GM04503 (cell line): ENCODE measurements around the gene LDLRAD3.

ENCODE experiments used
- DNase-seq: peaks from one replicate; pipeline ENCODE4 v3.0.0-alpha.2; 2012; ENCODE audit warnings: low read depth

The LDLRAD3 gene

DNA sequence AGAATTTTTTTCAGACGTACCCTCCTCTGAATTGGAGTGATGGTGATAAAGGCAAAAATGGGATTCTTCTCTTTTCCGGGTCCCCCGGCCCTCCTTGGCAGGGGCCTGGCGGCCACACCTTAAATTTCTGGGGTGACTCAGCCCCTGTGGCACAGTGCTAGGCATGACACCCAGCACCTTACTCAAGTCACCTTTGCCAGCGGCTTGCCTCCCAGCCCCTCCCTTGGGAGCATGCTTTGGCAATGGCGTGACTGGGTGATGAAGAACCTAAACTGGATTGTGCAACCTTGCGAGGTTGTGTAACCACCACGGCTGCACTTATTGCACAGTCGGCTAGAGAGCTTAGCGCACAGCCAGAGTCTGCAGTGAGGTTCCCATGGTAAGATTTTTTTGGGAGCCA lies 16.2 kb upstream of the LDLRAD3 start:
- no peak for DNase-seq

DNA sequence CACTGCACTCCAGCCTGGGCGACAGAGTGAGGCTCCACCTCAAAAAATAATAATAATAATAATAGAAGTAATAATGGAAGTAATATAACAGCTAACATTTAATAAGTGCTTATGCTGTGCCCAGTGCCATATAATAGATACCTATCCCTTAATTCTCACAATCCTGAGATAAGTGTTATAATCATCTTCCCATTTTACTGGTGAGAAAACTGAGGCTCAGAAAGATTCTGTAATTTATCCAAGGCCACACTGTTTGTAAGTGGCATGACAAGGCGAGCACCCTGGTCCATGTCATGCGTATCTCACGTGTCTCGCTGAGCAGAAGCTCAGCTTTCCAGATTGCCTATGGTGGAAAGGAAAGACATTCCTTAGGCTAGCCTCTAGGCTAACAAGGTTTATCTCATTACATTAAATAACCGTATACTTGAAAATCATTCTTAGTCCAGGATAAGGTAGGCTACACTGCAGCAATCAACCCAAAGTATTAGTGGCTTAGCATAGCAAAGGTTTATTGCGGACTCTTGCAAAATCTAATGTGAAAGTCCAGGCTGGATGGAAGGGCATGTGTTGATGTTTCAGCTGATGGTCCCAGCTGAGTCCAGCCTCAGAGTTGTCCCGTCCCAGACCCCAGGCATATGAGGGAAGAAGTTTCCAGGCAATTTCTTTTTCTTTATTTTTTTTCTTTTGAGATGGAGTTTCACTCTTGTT lies 15.0 kb upstream of the LDLRAD3 start:
- DNase-seq, result no peak

DNA sequence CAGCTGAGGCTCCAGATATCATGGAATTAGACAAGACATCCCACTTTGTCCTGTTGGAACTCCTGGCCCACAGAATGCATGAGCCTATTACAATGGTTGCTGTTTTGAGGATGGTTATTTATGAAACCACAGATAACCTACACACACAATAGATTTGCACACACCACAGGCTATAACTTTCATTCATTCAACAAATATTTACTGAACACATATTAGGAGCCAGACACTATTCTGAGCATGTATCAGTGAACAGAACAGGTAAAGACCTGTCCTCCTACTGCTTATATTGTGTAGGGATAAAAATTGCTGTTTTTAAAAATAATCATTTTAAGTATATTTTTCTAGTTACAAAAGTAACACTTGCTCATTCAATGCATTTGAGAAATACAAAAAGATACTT lies 13.4 kb upstream of the LDLRAD3 start:
- DNase-seq, result no peak

DNA sequence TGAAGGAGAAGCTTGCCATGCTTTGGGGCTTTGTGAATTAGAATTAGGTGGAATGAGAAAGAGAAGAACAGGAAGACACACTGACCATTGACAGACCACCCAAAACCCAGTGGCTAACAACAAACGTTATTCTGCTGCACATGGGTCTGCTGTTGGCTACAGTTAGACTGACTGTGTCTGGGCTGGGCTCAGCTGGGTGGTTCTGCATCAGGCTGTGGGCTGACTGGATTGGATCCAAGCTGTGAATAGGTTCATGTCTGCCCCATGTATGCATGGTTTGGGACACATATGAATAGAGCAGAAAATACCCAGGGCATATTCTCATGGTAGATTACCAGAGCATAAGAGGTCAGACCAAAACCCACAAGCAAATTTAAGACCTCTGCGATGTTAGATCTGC lies 11.7 kb upstream of the LDLRAD3 start:
- no peak for DNase-seq

DNA sequence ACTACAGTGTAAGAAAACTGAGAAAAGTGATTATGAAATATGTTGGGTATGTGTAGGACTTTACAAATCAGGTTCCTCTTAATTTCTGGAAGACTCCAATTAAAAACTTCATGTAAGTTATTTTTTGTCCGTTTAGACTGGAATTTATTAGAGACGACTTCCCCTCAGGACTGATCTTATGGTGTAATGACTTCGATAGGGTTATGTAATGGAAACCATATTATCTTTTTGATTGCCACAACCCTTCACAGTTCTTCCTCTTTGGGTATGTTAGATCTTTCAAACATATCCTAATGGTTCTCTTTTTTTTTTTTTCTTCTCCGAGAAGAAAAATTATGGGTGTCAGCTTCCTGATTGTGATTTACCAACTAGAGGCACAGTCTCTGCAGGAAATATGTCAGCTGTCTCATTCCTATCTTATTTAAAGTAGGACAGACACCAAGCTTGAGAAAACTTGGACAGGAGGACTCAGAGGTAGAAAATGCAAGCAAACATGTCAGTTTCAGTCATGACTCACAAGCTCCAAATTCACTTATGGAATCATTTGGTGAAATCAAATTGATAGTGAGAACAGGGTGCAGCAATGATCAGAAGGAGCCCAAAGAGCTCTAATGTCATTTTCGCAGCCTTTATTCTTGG lies 11.1 kb upstream of the LDLRAD3 start:
- DNase-seq, result no peak

DNA sequence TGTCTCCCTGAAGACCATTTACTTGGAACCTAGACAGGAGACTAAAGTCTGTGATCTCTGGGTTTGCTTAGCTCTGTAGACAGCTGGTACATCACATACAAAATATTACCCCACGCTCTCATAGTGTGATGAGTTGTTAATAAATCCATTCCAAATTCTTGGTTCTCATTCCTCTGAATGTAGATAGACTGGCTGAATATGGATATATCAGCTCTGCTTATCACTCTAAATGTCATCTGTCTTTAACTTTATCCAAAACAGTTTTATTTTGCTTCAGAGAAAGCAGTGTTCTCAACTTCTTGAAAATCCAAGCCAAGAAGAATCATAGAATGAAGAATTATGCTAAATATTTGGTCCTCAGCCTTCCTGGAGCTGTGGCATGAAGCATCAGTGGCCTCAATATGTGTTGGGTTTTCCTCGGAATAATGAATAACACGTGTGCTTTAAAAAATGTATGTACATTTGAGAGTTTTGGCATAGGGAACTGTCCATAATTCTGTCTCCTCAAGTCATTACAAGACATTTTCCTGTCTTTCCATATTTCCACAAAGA lies 10.5 kb upstream of the LDLRAD3 start:
- DNase-seq, result no peak

DNA sequence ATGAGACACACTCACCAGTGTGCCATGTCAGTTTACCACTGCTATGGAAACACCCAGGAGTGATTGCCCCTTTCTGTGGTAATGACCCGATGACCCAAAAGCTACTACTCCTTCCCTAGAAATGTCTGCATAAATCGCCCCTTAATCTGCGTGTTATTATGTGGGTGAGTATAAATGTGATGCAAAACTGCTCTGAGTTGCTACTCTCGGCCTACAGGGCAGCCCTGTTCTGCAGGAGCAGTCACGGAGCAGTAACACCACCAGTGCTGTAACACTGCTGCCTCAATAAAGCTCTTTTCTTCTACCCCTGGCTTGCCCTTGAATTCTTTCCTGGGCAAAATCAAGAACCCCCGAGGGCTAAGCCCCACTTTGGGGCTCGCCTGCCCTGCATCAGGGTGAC lies 9.6 kb upstream of the LDLRAD3 start:
- DNase-seq, result no peak

DNA sequence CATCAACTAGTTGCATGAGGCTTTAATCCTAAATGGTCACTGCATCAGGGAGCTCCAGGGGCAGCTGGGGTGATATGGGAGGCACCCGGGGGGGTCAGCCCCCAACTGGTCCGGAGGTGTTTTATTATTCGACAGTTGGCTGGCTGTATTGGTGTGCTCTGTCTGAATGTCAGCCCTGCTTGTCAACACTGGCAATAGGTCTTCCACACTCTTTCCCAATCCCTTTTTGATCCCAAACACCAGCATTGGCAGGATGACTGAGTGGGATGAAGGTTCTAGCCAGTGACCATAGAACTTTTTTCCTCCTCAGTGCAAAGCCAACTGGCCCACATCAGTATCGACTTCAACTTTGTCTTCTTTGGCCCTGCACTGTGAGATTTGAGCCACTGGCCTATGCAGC lies 8.9 kb upstream of the LDLRAD3 start:
- no peak for DNase-seq

DNA sequence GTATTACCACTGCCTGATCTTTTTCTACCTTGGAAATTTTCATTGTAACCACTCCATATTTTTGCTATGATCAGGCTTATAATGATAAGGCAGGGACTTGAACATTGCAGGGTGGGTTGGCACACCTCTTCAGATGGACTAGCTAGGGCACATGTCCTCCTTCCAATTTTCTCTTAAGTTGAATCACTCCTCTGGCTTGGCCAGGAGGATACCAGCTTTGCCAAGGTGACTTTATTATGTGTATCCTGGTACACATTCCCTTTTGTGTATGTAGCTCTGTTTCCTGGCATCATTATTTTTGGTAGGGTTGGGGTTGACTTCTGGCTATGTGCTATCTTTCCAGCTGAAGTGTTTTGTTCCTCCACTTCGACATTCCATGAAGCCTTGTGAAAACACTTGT lies 8.5 kb upstream of the LDLRAD3 start:
- no peak for DNase-seq

DNA sequence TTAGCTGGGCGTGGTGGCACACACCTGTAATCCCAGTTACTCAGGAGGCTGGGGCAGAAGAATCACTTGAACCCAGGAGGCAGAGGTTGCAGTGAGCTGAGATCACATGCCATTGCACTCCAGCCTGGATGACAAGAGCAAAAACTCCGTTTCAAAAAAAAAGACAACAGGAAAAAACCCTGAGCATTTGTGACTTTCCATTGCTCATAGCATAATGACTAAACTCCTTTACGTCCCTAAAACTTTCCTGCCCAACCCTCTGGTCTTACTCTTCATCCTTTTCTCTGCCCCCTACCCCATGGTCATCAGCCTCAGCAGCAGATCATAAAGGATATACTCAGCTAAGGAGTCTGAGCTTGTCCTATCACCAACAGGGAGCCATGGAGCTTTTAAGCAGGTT lies 6.8 kb upstream of the LDLRAD3 start:
- no peak for DNase-seq

DNA sequence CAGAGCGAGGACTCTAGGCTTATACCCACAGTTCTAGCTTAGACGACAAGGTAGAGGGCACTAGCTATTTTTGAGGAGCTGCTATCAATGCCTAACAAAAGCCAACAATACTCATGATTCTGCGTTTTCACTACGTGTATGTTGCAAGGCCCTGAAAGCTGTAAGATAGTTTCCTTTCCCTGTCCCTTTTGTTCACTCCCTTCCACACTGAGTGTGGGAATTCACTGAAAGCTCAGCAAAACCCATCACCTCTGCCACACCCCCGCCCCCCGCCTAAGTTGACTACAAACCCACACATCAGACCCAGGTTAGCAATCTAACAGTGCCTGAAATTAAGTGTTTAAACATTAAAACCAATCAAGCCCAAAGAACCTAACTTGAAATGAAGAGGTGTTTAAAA lies 6.2 kb upstream of the LDLRAD3 start:
- no peak for DNase-seq

DNA sequence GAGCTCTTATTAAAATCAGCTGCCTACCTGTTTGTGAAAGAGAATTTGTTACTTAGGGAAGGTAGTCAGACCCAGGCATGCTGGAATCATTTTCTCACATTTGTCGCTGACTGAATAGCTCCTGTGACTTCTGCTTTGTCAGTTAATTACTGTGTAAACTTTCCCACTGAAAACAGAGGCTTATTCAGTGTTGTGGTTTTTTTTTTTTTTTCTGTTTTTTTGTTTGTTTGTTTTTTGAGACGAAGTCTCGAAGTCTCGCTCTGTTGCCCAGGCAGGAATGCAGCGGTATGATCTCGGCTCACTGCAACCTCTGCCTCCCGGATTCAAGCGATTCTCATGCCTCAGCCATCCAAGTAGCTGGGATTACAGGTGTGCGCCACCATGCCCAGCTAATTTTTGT lies 5.6 kb upstream of the LDLRAD3 start:
- DNase-seq, result no peak

DNA sequence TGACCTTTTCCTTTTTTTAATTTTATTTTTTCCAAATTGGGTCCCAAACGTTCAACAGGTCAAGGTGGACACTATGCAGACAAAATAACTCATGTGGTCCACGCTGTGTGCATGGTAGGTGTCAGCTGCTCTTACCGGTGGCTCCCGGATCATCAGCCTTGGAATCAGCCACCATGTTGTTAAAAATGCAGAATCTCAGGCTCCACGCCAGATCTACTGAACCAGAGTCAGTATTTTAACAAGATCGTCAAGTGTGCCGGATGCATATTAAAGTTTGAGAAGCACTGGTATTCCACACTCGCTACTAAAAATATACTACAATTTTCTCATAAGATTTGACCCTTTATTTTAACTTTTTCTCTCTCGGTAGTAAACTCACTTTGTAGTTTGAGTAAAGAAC lies 553 bp upstream of the LDLRAD3 start:
- no peak for DNase-seq

DNA sequence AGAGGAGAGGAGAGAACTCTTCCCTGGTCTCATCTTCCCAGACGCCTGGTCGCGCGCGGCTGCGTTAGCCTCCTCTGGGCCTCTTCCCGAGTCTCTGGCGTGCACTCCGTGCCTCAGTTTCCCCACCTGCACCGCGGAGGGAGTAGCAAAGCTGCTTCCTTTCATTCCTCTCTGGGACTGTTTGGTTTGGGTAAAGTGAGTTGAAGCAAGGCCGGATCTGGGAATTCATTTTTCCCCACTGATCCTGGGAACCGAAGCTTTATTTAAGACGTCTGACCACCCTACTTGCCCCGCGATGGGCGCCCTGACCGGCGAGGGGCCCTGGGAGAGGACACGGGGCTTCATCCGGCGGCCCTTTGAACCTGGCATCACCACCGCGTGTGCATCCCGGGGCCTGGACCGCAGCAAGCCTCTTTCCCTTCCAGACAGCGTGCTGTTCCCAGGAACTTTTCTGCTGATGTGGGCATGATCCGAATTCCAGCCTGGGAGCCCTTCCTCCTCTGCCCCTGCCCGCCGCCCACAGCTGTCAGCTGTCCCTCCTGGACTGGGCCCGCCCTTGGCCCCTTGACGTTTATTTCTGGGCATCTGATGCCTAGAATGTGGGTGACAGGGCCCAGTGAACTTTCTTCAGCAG lies 758 bp downstream of the LDLRAD3 start:
- no peak for DNase-seq

DNA sequence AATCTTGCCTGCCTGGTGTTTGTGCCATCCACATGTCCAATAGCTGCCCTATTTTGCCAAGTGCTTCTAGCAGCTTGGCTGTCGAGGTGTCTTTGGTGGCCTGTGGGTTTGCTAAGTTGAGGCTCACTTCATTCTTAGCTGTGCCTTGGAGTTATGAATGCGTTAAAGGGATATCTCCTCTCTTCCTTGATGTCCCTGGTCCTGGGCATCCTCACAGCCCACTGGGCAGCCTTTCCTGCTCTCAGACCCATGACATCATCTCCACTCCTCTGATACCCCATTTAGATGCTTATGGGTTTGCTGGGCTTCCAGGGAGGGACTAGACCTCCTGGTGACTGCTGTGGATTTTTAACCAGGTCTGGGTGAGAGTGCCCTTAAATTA lies 1.3 kb downstream of the LDLRAD3 start:
- no peak for DNase-seq

DNA sequence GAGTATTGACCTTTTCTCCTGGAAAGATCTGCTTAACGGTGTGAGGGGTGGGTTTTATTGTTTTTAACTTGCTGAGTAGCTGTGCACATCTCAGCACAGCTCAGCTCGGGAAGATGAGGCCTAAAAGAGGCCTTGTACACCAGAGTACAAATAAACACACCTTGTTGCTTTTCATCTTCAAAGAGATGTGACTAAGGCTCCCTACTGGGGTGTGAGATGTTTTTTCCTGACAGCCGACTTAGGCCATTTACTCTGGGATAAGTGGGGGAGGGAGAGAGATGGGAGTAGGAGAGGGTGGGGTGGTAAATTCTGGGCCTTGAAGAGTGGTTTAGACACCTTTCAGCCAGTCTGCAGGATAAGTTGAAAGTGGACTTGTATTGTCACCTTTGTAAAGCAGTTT lies 2.9 kb downstream of the LDLRAD3 start:
- DNase-seq, result no peak

DNA sequence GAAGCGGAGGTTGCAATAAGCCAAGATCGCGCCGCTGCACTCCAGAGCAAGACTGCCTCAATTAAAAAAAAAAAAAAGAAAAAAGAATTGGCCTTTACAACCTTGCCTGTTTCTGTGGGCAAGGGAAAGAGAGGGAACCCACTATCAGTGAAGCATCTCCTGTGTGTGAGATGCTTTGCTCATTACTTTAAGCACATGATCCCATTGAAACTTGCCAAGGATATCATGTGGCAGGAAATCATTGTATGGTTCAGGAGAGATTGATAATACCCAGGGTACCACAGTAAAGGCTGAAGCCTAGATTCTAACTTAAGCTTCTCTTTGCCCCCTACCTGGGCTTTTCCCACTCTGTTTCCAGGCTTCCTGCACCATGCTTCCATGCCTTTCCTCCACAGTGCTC lies 3.6 kb downstream of the LDLRAD3 start:
- no peak for DNase-seq

DNA sequence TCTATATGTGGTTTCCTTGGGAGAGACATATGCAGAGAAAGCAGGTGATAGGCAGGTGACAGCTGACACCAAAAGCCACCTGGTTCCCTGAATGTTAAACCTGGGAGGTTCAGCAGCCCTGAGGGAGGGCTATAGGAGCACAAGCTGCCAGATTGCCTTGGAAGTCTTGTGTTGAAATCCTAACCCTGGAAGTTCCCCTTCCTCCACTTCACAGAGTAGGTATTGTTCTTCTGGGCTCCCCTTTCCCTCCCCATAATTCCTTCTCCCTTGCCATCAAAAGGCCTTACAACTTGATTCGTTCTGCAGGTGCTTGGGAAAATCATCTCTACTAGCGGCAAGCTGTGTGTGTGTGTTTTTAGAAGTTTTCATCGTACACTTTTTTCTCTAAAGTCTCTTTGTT lies 5.4 kb downstream of the LDLRAD3 start:
- DNase-seq, result no peak

DNA sequence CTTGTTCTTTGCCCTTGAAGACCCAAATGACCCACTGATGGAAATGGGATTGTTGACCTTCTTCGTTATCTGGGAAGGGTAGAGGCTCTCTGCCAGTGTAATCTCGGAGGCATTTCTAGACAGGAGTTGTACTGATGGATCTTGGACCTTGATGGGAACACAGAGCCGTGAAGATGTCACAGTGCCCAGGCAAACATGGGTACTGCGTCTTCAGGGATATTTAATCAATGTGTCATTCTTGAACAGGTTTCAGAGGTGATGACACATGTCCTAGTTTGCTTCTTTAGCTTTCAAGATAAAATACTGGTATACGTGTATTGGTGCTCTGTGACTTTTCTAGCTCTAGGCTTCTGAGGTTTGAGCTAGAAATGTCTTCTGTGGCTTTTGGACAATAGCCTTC lies 6.2 kb downstream of the LDLRAD3 start:
- DNase-seq, result no peak

DNA sequence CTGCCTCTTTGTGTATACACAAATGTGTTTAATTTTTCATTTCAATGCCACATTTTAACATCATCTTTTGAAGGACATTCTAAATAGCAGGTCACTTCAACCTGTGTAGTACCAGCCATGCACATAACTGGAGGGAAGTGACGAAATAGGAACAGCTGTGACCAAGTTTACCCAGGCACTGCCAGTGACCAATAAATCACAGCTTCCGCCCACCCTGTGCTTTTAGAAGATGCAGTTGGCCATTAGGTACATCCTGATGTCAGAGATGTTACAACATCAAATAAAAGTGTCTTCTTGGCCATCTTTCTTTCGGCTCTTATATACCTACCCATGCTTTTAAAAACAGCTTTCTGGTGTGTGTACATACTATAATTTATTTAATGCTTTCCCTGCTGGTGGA lies 7.8 kb downstream of the LDLRAD3 start:
- no peak for DNase-seq

DNA sequence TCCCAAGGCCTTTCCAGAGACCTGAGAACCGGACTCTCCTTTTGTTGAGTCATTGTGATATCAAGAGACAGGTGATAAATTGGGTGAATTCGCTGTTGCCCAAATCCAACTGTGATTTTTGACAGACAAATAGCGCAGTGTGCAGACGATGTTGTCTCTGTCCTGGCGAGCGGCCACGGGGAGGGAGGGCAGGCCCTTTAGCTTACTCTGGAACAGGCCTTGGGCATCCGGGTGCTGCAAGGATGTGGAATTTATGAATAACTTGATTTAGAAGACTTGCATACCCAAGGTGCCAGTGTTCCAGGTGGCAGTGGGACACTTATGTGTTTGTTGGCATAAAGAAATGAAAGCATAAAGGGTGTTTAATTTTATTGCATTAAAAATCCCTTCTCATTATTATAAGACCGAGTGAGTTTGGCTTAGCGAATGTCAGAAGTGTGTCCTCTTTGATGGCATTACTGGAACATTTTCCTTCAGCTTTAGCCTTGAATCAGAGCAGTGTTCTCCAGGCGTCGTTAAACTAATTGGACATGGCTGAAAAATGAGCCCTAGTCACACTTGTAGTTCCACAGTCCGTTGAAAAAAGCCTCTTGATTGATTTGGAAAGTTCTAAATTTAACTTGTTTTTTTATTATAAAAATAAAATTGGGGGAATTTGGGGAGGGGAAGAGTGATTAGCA lies 9.4 kb downstream of the LDLRAD3 start:
- DNase-seq, result no peak

DNA sequence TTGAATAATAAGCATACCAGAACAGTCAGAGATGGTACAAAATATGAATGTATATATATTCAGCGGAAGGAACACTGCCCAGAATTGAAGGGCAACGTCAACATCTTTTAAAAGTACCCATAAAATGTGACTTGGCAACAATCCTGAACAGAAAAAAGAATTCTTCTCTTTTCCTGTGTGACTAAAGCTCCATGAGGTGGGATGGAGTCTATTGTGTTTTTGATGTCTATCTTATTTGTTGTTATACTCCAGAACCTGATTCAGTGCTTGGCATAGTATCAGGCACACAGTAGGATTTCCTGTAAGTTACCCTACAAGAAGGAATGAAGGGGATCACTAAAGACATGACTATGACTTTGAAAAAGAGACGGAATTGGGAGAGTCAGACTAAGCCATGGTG lies 10.3 kb downstream of the LDLRAD3 start:
- DNase-seq, result no peak

DNA sequence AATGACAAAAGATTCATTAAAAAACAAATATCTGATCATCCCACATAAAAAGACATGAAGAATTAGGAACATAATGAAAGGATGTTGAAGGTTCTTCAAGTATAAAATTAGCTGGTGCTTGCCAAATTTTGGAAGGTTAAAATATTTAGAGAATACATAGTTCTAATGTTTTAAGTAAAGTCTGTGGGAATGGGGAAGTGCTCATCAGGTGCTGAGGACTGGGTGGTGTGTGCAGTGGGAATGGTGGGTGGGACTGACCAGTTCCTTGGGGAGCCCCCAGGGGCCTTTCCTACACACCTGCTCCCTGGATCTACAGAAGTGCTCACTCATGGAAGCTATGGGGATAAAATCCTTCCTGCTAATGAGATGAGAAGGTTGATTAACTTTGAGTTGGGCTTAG lies 11.8 kb downstream of the LDLRAD3 start:
- DNase-seq, result no peak
